ENCODE measurements around the gene LIN28B. TPM values are rescaled to one million over a fixed set of nuclear protein-coding genes. Genes with fewer than 3 reads are reported as not detected.

Gene LIN28B
- total RNA-seq = not detected
- not detected for polyA plus RNA-seq
- total RNA-seq = not detected

DNA sequence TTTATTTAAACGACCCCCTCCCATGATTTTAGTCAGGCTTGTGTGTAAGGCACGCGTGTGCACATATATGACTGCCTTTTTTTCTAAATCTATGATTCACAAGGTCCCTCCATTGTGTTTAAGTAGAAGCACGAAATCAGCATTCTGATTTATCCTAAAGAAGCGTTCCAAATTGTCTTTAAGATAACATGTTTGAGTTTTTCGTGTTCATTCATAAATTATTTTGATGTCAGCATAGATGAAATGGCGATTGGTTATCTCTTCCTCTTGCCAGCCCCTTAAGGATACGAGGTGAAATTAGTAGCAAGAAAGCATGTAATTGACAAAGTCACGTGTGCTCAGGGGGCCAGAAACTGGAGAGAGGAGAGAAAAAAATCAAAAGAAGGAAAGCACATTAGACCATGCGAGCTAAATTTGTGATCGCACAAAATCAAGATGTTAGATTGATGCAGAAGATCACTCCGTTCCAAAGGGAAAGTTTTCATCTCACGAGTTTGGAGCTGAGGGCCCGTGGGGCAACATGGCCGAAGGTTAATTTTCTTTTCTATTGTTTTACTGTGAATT, at the start of gene LIN28B:
TSS of gene LIN28B (plus strand) at position 377 of the 564 bp plus-strand sequence. CDS start at position 521, 144 bp downstream.
- ChIA-PET POLR2A (no interaction called here), CTCF (no interaction called here)
- DNase-seq (no peak), ATAC-seq (no peak)
- H3K9me3 ChIP-seq (ENCODE audit: control insufficient read depth in 2 of 3, low read length in 3 of 3) = peaks cover 0 to 14% (median 0%) of the 10 kb centered on the region in 3 experiments
- Mint-ChIP-seq H3K9me3 (peaks cover 4 to 65% (median 23%) of the 10 kb centered on the region in 11 donors), H3K4me1 (peaks cover 0 to 29% (median 10%) of the 10 kb centered on the region in 7 donors), H3K27ac (no peak within 1 kb of the TSS), H3K4me3 (peak within 1 kb of the TSS in 5 of 10 donors; percentile 16 to 58 (median 22)), H3K27me3 (peaks cover 74 to 83% (median 78%) of the 10 kb centered on the region in 5 donors), H3K36me3 (peaks cover 0 to 13% (median 3%) of the 10 kb centered on the region in 5 donors)
- H3K4me1 ChIP-seq (ENCODE audit: control insufficient read depth in 2 of 2, insufficient read depth in 2 of 2, low read length in 2 of 2) = no peaks in the 10 kb centered on the region
- peaks cover 20 to 23% of the 10 kb centered on the region in 2 donors for H3K27me3 ChIP-seq (ENCODE audit: control insufficient read depth in 2 of 2, insufficient read depth in 2 of 2, low read length in 2 of 2)
- no peaks in the 10 kb centered on the region for H3K36me3 ChIP-seq (ENCODE audit: control insufficient read depth in 2 of 3, insufficient read depth in 3 of 3, low read length in 3 of 3)
- no peak within 1 kb of the TSS for H3K4me3 ChIP-seq (ENCODE audit: low read length)
- intact Hi-C loops (cut with micrococcal nuclease) = loop anchor here in 1 of 2 donors (2.0 kb wide), 1 partner anchor 16 kb away; no protein-coding TSS in a partner anchor
- no peak within 1 kb of the TSS for H3K27ac ChIP-seq (ENCODE audit: low read depth, low read length)

GRCh38 chr6:104908031-104908887, 48.6 kb upstream of the LIN28B start:
- DNase-seq = no peak
- peaks cover 0 to 16% (median 4%) of the 10 kb centered on the region in 11 donors for H3K9me3 Mint-ChIP-seq
- peaks cover 0 to 6% (median 0%) of the 10 kb centered on the region in 5 donors for H3K36me3 Mint-ChIP-seq
- intact Hi-C loops (cut with micrococcal nuclease) = no loop called here
- H3K4me1 ChIP-seq (ENCODE audit: control insufficient read depth in 2 of 2, insufficient read depth in 2 of 2, low read length in 2 of 2) = no peaks in the 10 kb centered on the region
- H3K27ac Mint-ChIP-seq = no peak overlapping the region
- no peak overlapping the region for H3K4me3 Mint-ChIP-seq
- H3K27me3 ChIP-seq (ENCODE audit: control insufficient read depth in 2 of 2, insufficient read depth in 2 of 2, low read length in 2 of 2) = no peaks in the 10 kb centered on the region
- ChIA-PET POLR2A (no interaction called here), CTCF (interaction anchor here (0.7 kb wide), 1 partner anchor 29 kb away, joined by 3 read pairs; no protein-coding TSS in a partner anchor)
- H3K27me3 Mint-ChIP-seq = peaks cover 3 to 36% (median 30%) of the 10 kb centered on the region in 5 donors
- ATAC-seq = no peak
- H3K4me1 Mint-ChIP-seq = no peaks in the 10 kb centered on the region
- H3K9me3 ChIP-seq (ENCODE audit: control insufficient read depth in 2 of 3, low read length in 3 of 3) = no peaks in the 10 kb centered on the region
- no peaks in the 10 kb centered on the region for H3K36me3 ChIP-seq (ENCODE audit: control insufficient read depth in 2 of 3, insufficient read depth in 3 of 3, low read length in 3 of 3)
- no peak overlapping the region for H3K27ac ChIP-seq (ENCODE audit: low read depth, low read length)
- H3K4me3 ChIP-seq (ENCODE audit: low read length) = no peak overlapping the region

DNA sequence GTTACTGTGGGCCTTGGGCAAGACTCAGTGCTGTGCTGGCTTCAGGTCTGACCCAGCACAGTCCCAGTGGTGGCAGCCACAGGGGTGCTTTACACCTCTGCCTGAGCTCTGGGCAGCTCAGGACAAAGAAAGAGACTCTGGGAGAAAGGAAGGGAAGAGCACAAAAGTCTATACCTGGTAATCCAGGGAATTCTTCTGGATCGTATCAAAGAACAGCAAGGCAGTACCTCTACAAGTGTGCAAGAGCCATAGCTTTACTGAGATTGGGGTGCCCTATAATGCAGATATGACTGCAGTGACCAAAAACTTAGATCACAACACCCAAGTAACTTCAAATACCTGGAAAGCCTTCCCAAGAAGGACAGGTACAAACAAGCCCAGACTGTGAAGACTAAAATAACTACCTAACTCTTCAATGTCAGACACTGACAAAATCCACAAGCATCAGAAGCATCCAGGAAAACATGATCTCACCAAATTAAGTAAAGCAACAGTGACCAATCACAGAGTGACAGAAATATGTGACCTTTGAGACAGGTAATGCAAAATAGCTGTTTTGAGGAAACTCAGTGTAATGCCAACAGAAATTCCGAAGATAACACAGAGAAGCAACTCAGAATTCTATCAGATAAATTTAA, 47.9 kb upstream of the LIN28B start:
- H3K9me3 Mint-ChIP-seq = peaks cover 0 to 8% (median 2%) of the 10 kb centered on the region in 11 donors
- no peak overlapping the region for H3K4me3 Mint-ChIP-seq
- no peak overlapping the region for H3K4me3 ChIP-seq (ENCODE audit: low read length)
- no peaks in the 10 kb centered on the region for H3K27me3 ChIP-seq (ENCODE audit: control insufficient read depth in 2 of 2, insufficient read depth in 2 of 2, low read length in 2 of 2)
- peaks cover 0 to 4% (median 0%) of the 10 kb centered on the region in 5 donors for H3K36me3 Mint-ChIP-seq
- ChIA-PET POLR2A (no interaction called here), CTCF (no interaction called here)
- H3K36me3 ChIP-seq (ENCODE audit: control insufficient read depth in 2 of 3, insufficient read depth in 3 of 3, low read length in 3 of 3) = no peaks in the 10 kb centered on the region
- no peaks in the 10 kb centered on the region for H3K9me3 ChIP-seq (ENCODE audit: control insufficient read depth in 2 of 3, low read length in 3 of 3)
- no peaks in the 10 kb centered on the region for H3K4me1 ChIP-seq (ENCODE audit: control insufficient read depth in 2 of 2, insufficient read depth in 2 of 2, low read length in 2 of 2)
- no peak overlapping the region for H3K27ac Mint-ChIP-seq
- H3K27ac ChIP-seq (ENCODE audit: low read depth, low read length) = no peak overlapping the region
- DNase-seq (no peak), ATAC-seq (no peak)
- intact Hi-C loops (cut with micrococcal nuclease) = no loop called here
- H3K4me1 Mint-ChIP-seq = no peaks in the 10 kb centered on the region
- peaks cover 3 to 36% (median 30%) of the 10 kb centered on the region in 5 donors for H3K27me3 Mint-ChIP-seq

GRCh38 chr6:104921896-104922295, 35.0 kb upstream of the LIN28B start:
- intact Hi-C loops (cut with micrococcal nuclease) = no loop called here
- Mint-ChIP-seq H3K27me3 (peaks cover 14 to 39% (median 32%) of the 10 kb centered on the region in 5 donors), H3K9me3 (peaks cover 0 to 8% (median 2%) of the 10 kb centered on the region in 11 donors), H3K27ac (no peak overlapping the region), H3K36me3 (no peaks in the 10 kb centered on the region), H3K4me1 (no peaks in the 10 kb centered on the region), H3K4me3 (no peak overlapping the region)
- ATAC-seq (no peak), DNase-seq (no peak)
- no peaks in the 10 kb centered on the region for H3K27me3 ChIP-seq (ENCODE audit: control insufficient read depth in 2 of 2, insufficient read depth in 2 of 2, low read length in 2 of 2)
- no peaks in the 10 kb centered on the region for H3K9me3 ChIP-seq (ENCODE audit: control insufficient read depth in 2 of 3, low read length in 3 of 3)
- ChIA-PET CTCF (no interaction called here), POLR2A (no interaction called here)
- no peaks in the 10 kb centered on the region for H3K4me1 ChIP-seq (ENCODE audit: control insufficient read depth in 2 of 2, insufficient read depth in 2 of 2, low read length in 2 of 2)
- H3K4me3 ChIP-seq (ENCODE audit: low read length) = no peak overlapping the region
- H3K27ac ChIP-seq (ENCODE audit: low read depth, low read length) = no peak overlapping the region
- H3K36me3 ChIP-seq (ENCODE audit: control insufficient read depth in 2 of 3, insufficient read depth in 3 of 3, low read length in 3 of 3) = no peaks in the 10 kb centered on the region

DNA sequence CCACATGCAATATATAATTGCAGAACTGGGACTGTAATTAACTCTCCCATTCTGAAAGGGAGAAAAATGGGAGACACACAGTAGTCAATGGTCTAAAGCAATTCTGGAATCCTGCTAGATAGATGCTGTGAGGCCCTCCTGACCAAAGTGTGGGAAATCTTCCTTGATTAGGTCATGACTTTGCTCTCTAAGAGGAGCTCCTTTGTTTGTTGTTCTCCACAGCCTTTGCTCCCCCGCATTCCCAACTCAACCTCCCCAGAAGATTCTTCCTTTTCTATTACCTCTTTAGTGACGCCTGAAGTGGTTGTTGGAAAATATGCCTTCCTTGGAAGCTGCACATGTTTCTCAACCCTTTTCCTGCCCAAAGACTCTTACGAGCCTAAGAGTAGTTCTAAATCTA, 28.8 kb upstream of the LIN28B start:
- intact Hi-C loops (cut with micrococcal nuclease) = no loop called here
- H3K27ac Mint-ChIP-seq = no peak overlapping the region
- H3K9me3 Mint-ChIP-seq = no peaks in the 10 kb centered on the region
- no peaks in the 10 kb centered on the region for H3K4me1 ChIP-seq (ENCODE audit: control insufficient read depth in 2 of 2, insufficient read depth in 2 of 2, low read length in 2 of 2)
- no peaks in the 10 kb centered on the region for H3K36me3 Mint-ChIP-seq
- H3K27me3 ChIP-seq (ENCODE audit: control insufficient read depth in 2 of 2, insufficient read depth in 2 of 2, low read length in 2 of 2) = peaks cover 0 to 4% of the 10 kb centered on the region in 2 donors
- no peak overlapping the region for H3K4me3 Mint-ChIP-seq
- no peak overlapping the region for H3K4me3 ChIP-seq (ENCODE audit: low read length)
- ChIA-PET CTCF (interaction anchor here (0.6 kb wide), 1 partner anchor 242 kb away, joined by 3 read pairs; no protein-coding TSS in a partner anchor), POLR2A (no interaction called here)
- peaks cover 10 to 27% (median 14%) of the 10 kb centered on the region in 5 donors for H3K27me3 Mint-ChIP-seq
- H3K27ac ChIP-seq (ENCODE audit: low read depth, low read length) = no peak overlapping the region
- H3K36me3 ChIP-seq (ENCODE audit: control insufficient read depth in 2 of 3, insufficient read depth in 3 of 3, low read length in 3 of 3) = no peaks in the 10 kb centered on the region
- no peaks in the 10 kb centered on the region for H3K4me1 Mint-ChIP-seq
- ATAC-seq (no peak), DNase-seq (no peak)
- no peaks in the 10 kb centered on the region for H3K9me3 ChIP-seq (ENCODE audit: control insufficient read depth in 2 of 3, low read length in 3 of 3)

DNA sequence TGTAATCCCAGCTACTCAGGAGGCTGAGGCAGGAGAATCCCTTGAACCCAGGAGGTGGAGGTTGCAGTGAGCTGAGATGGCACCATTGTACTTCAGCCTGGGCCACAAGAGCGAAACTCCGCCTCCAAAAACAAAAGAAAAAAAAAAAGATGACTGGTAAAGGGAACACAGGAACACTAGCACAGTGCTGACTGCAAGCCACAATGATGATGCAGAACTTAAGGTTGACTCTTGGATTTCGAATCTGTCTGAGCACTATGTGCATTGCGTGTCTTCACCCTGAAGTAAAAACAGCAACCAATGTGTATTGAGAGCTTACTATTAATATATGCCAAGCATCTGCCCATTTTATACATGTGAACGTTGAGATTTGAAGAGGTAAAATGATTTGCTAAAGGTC, 27.6 kb upstream of the LIN28B start:
- Mint-ChIP-seq H3K27me3 (peaks cover 4 to 26% (median 13%) of the 10 kb centered on the region in 5 donors), H3K36me3 (no peaks in the 10 kb centered on the region), H3K27ac (no peak overlapping the region), H3K4me1 (no peaks in the 10 kb centered on the region), H3K4me3 (no peak overlapping the region), H3K9me3 (no peaks in the 10 kb centered on the region)
- H3K4me1 ChIP-seq (ENCODE audit: control insufficient read depth in 2 of 2, insufficient read depth in 2 of 2, low read length in 2 of 2) = no peaks in the 10 kb centered on the region
- POLR2A ChIA-PET = no interaction called here
- intact Hi-C loops (cut with micrococcal nuclease) = no loop called here
- H3K36me3 ChIP-seq (ENCODE audit: control insufficient read depth in 2 of 3, insufficient read depth in 3 of 3, low read length in 3 of 3) = no peaks in the 10 kb centered on the region
- no peak overlapping the region for H3K4me3 ChIP-seq (ENCODE audit: low read length)
- no peaks in the 10 kb centered on the region for H3K9me3 ChIP-seq (ENCODE audit: control insufficient read depth in 2 of 3, low read length in 3 of 3)
- ATAC-seq (no peak), DNase-seq (no peak)
- CTCF ChIA-PET = no interaction called here
- H3K27ac ChIP-seq (ENCODE audit: low read depth, low read length) = no peak overlapping the region
- peaks cover 0 to 4% of the 10 kb centered on the region in 2 donors for H3K27me3 ChIP-seq (ENCODE audit: control insufficient read depth in 2 of 2, insufficient read depth in 2 of 2, low read length in 2 of 2)
